ENCODE measurements around the gene TSPYL4. TPM values are rescaled to one million over a fixed set of nuclear protein-coding genes. Genes with fewer than 3 reads are reported as not detected.

The TSPYL4 gene
- total and polyA plus RNA-seq, 12 donors = 8.5 to 38.9 (median 28.3) TPM

DNA sequence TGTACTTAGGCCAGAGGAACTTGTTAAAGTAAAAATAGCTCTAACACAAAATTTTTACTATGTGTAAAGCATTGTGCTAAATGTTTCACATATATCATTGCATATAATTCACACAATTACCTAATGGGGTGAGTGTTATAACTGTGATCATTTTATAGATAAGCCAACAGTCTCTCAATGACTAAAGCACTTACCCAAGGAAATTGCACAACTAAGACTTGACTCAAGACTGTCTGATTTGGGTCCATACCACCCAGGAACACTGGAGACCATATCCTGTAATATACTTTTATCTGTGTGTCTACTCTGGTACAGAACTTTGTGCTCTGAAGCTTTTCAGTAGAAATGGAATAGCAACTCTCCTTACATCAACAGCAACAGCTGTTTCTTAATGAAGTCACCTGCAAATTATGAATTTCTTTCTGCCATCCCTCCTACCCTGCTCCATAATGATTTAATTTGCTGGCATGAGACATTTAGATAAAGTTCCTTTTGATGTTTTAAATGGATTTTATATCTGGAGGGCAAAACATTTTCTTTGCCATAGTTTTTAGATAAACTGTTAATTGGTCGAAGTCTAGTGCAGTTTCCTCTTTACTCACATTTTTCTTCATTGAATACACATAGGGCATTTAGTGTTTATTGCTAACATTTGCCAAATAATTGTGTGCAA lies 47.5 kb downstream of the TSPYL4 start:
- WGBS, 2 donors = 90 to 92% methylated on average over 1 of the region's 1 CpG
- peaks cover 0 to 31% (median 13%) of the 10 kb centered on the region in 9 donors for H3K4me1 ChIP-seq
- intact Hi-C loops (cut with DNase I) = loop anchor here in 1 of 10 donors (10.0 kb wide), 1 partner anchor 192 kb away; no protein-coding TSS in a partner anchor
- H3K27me3 ChIP-seq = no peaks in the 10 kb centered on the region
- H3K36me3 ChIP-seq = no peaks in the 10 kb centered on the region
- H3K27ac ChIP-seq = no peak overlapping the region
- TF ChIP-seq, protein P1, sequence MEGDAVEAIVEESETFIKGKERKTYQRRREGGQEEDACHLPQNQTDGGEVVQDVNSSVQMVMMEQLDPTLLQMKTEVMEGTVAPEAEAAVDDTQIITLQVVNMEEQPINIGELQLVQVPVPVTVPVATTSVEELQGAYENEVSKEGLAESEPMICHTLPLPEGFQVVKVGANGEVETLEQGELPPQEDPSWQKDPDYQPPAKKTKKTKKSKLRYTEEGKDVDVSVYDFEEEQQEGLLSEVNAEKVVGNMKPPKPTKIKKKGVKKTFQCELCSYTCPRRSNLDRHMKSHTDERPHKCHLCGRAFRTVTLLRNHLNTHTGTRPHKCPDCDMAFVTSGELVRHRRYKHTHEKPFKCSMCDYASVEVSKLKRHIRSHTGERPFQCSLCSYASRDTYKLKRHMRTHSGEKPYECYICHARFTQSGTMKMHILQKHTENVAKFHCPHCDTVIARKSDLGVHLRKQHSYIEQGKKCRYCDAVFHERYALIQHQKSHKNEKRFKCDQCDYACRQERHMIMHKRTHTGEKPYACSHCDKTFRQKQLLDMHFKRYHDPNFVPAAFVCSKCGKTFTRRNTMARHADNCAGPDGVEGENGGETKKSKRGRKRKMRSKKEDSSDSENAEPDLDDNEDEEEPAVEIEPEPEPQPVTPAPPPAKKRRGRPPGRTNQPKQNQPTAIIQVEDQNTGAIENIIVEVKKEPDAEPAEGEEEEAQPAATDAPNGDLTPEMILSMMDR (IDR thresholded peaks at IDR 0.05) = no peak
- ATAC-seq (no peak), DNase-seq (no peak)
- H3K4me3 ChIP-seq = no peak overlapping the region
- H3K9me3 ChIP-seq = no peaks in the 10 kb centered on the region

DNA sequence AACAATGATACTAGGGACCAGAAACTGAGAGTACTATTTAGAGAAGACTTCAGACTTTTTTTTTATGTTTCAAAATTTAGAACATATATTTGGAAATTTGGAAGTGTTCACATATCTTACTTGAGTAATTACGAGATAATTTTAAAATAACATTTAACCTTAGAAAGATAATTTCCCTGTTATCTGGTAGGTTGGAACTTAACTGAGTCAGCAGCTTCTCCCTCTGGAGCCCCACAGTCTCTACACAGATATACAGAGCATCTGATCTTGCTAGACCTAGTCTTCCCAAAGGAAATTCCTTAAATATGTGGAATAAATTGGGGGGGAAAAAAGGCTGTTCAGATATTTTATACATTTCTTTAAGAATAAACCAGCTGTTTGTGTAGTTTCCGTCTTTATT lies 48.6 kb downstream of the TSPYL4 start:
- Histone ChIP-seq H3K4me1 (peaks cover 0 to 27% (median 11%) of the 10 kb centered on the region in 9 donors), H3K27me3 (no peaks in the 10 kb centered on the region), H3K9me3 (no peaks in the 10 kb centered on the region), H3K27ac (no peak overlapping the region), H3K4me3 (no peak overlapping the region), H3K36me3 (no peaks in the 10 kb centered on the region)
- DNase-seq (no peak), ATAC-seq (no peak)
- intact Hi-C loops (cut with DNase I) = loop anchor here in 1 of 10 donors (10.0 kb wide), 1 partner anchor 190 kb away; no protein-coding TSS in a partner anchor
- WGBS, 2 donors = 50 to 52% methylated on average over 2 of the region's 2 CpGs
- TF ChIP-seq, protein P1 (IDR thresholded peaks at IDR 0.05) = no peak

DNA sequence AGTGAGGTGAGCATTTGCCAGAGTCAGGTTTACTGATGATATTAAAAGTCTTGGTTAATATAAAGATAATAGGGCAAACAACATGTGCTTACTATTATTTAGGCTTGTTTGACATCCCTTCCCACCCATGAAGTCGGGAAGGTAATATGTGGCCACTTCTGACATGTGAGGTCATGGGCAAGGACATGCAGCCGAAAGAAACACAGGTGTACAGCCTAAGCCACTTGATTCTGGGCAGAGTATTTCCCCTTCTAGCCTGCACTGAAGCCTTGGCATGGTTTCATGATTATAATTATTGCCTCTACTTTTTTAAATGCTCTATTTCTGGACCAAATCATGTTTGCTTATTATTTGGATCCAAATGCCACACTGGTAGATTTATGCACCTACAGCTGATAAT lies 52.3 kb downstream of the TSPYL4 start:
- H3K4me3 ChIP-seq = no peak overlapping the region
- no peaks in the 10 kb centered on the region for H3K36me3 ChIP-seq
- TF ChIP-seq, protein P1 (IDR thresholded peaks at IDR 0.05) = no peak
- no peak for DNase-seq
- 50 to 74% methylated on average over 2 of the region's 2 CpGs for WGBS, 2 donors
- peak in 2 of 8 donors; percentile 33 to 52 for ATAC-seq
- no peak overlapping the region for H3K27ac ChIP-seq
- no peaks in the 10 kb centered on the region for H3K27me3 ChIP-seq
- H3K9me3 ChIP-seq = no peaks in the 10 kb centered on the region
- H3K4me1 ChIP-seq = peaks cover 0 to 27% (median 11%) of the 10 kb centered on the region in 9 donors
- intact Hi-C loops (cut with DNase I) = loop anchor here in 1 of 10 donors (10.0 kb wide), 1 partner anchor 187 kb away; no protein-coding TSS in a partner anchor

DNA sequence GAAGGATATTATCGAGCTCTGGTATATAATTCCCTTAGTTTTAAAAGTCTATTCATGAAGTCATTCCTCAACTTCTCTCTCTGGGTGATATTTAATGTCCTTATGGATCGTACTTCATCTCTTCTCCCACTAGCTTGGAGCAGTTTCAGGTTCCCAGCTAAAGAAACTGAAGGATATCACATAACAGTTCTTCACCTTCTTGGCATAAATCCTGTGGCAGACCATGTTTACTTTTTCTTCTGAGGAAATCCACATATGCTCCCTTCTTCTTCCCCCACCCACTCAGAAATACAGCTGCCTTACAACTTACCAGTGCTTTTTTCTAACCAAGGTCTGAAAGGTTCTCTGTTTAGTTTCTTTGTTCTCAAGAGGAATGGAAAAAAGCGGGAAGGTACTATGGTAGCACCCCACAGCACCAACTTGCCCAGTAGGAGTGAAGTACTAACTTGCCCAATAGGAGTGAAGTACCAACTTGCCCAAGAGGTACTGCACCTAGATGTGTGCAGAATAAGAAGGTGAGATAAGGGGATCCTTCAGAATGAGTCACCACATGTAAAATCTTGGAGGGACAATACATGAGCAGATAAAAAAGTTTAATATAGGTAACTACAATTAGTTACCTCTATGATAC lies 53.1 kb downstream of the TSPYL4 start:
- Histone ChIP-seq H3K36me3 (no peaks in the 10 kb centered on the region), H3K9me3 (no peaks in the 10 kb centered on the region), H3K27me3 (no peaks in the 10 kb centered on the region), H3K27ac (no peak overlapping the region), H3K4me3 (no peak overlapping the region), H3K4me1 (peaks cover 0 to 24% (median 9%) of the 10 kb centered on the region in 9 donors)
- TF ChIP-seq, protein P1 (IDR thresholded peaks at IDR 0.05) = no peak
- ATAC-seq = no peak
- WGBS, 2 donors = 90 to 92% methylated on average over 3 of the region's 3 CpGs
- intact Hi-C loops (cut with DNase I) = loop anchor here in 1 of 10 donors (10.0 kb wide), 1 partner anchor 186 kb away; no protein-coding TSS in a partner anchor
- no peak for DNase-seq

Other genes with a start within 250 kb of the TSPYL4 start
- gene FRK, start 193.2 kb downstream of the TSPYL4 start, total RNA-seq = 10 to 100 TPM in 1 of 10 donors, 1 to 10 TPM in 9; 5.1 to 10.6 (median 6.8) TPM
- 1 to 10 TPM in 1 of 2 donors, under 1 TPM in 1; 0.61 to 2.2 TPM for gene FRK, start 193.2 kb downstream of the TSPYL4 start, polyA plus RNA-seq
- gene NT5DC1, start 153.2 kb downstream of the TSPYL4 start, total RNA-seq = 10 to 100 TPM; 53.9 to 69.7 (median 60.4) TPM
- 10 to 100 TPM in 1 of 2 donors, 1 to 10 TPM in 1; 5.9 to 11.8 TPM for gene NT5DC1, start 153.2 kb downstream of the TSPYL4 start, polyA plus RNA-seq
- 1 to 10 TPM in 1 of 10 donors, under 1 TPM in 4, not detected in 5; 0.09 to 3.1 (median 0.20) TPM for gene COL10A1, start 127.9 kb downstream of the TSPYL4 start, total RNA-seq
- under 1 TPM; 0.01 to 0.15 TPM for gene COL10A1, start 127.9 kb downstream of the TSPYL4 start, polyA plus RNA-seq
- gene TSPYL1, start 25.9 kb upstream of the TSPYL4 start, total RNA-seq = 100 to 1,000 TPM in 7 of 10 donors, 10 to 100 TPM in 3; 76.6 to 143 (median 114) TPM
- gene TSPYL1, start 25.9 kb upstream of the TSPYL4 start, polyA plus RNA-seq = 10 to 100 TPM; 14.0 to 27.1 TPM
- gene DSE, start 116.9 kb upstream of the TSPYL4 start, total RNA-seq = 10 to 100 TPM in 8 of 10 donors, 1 to 10 TPM in 2; 8.8 to 25.4 (median 12.7) TPM
- gene DSE, start 116.9 kb upstream of the TSPYL4 start, polyA plus RNA-seq = 1 to 10 TPM; 3.8 to 5.1 TPM
- 10 to 100 TPM in 1 of 10 donors, 1 to 10 TPM in 4, under 1 TPM in 3, not detected in 2; 0.45 to 40.8 (median 1.5) TPM for gene CALHM6, start 207.3 kb upstream of the TSPYL4 start, total RNA-seq
- gene CALHM6, start 207.3 kb upstream of the TSPYL4 start, polyA plus RNA-seq = 1 to 10 TPM; 1.5 to 2.6 TPM